SK-N-SH (cell line): ENCODE results near the gene OR6C1. TPM values are rescaled to one million over a fixed set of nuclear protein-coding genes. Genes with fewer than 3 reads are reported as not detected.

Experiments used
- CTCF ChIA-PET: fragments of 300-600, 350-600 bp; formaldehyde crosslinking; extraction: SDS; loops from one replicate; lab custom pipeline; 2021; lab: Yijun Ruan, JAX
- POLR2A ChIA-PET: fragments of 350-600 bp; sonication (Branson Sonifier 250); formaldehyde crosslinking; extraction: SDS; loops from one replicate; lab custom pipeline; 2020; ENCODE audit warnings: antibody characterized with exemption, inconsistent platforms; lab: Yijun Ruan, JAX
- DNase-seq: peaks from one replicate; pipeline ENCODE4 v3.0.0; 2012
- H2AFZ ChIP-seq: fragments of 200-600 bp; sonication (generic); 2 replicates; pipeline ENCODE4 v1.8.1; 2016; ENCODE audit warnings: antibody characterized with exemption, mild to moderate bottlenecking, low read depth
- H3F3A ChIP-seq: fragments of 200-600 bp; sonication (generic); replicated peaks from 2 replicates; pipeline ENCODE3; 2016; ENCODE audit warnings: antibody characterized with exemption, mild to moderate bottlenecking; ENCODE audit not compliant: insufficient read depth
- H3K27ac ChIP-seq, 2 experiments: fragments of 200-500 bp in 1 of 2; fragments of 200-600 bp in 1 of 2; sonication (Bioruptor generic) in 1 of 2; sonication (generic), shearing (Covaris generic) in 1 of 2; 2 replicates each; pipeline versions ENCODE4 v1.5.1 to v1.6.1; 2014 to 2016; ENCODE audit warnings: low read depth in 2 of 2, inconsistent platforms in 1 of 2, low read length in 1 of 2, mild to moderate bottlenecking in 1 of 2, mixed read lengths in 1 of 2
- H3K27me3 ChIP-seq: fragments of 200-600 bp; sonication (generic), shearing (Covaris generic); 2 replicates; pipeline ENCODE4 v1.6.1; 2016; ENCODE audit warnings: mixed run types; ENCODE audit not compliant: insufficient read depth
- H3K36me3 ChIP-seq, 2 experiments: fragments of 200-500 bp in 1 of 2; fragments of 200-600 bp in 1 of 2; sonication (Bioruptor generic) in 1 of 2; sonication (generic) in 1 of 2; replicated peaks in 1 of 2; 2 replicates each; pipeline versions ENCODE3 to v1.5.1; 2014 to 2016; ENCODE audit warnings: low read length in 1 of 2, mild to moderate bottlenecking in 1 of 2; ENCODE audit not compliant: insufficient read depth in 2 of 2, control insufficient read depth in 1 of 2
- H3K4me1 ChIP-seq, 2 experiments: fragments of 200-500 bp in 1 of 2; fragments of 200-600 bp in 1 of 2; sonication (Bioruptor generic) in 1 of 2; sonication (generic), shearing (Covaris generic) in 1 of 2; 2 replicates each; pipeline versions ENCODE4 v1.5.1 to v1.6.1; 2014 to 2016; ENCODE audit warnings: low read depth in 1 of 2, low read length in 1 of 2, mixed run types in 1 of 2; ENCODE audit not compliant: insufficient read depth in 2 of 2, control insufficient read depth in 1 of 2
- H3K4me2 ChIP-seq: fragments of 200-600 bp; sonication (generic), shearing (Covaris generic); 2 replicates; pipeline ENCODE4 v1.6.1; 2017; ENCODE audit warnings: mixed run types
- H3K4me3 ChIP-seq, 2 experiments: fragments of 200-500 bp in 1 of 2; fragments of 200-600 bp in 1 of 2; sonication (Bioruptor generic) in 1 of 2; sonication (generic), shearing (Covaris generic) in 1 of 2; 2 replicates each; pipeline versions ENCODE4 v1.5.1 to v1.8.1; 2014 to 2016; ENCODE audit warnings: low read depth in 2 of 2, inconsistent platforms in 1 of 2, low read length in 1 of 2, mild to moderate bottlenecking in 1 of 2, mixed read lengths in 1 of 2, moderate library complexity in 1 of 2
- H3K79me2 ChIP-seq: fragments of 200-600 bp; sonication (generic); 2 replicates; pipeline ENCODE4 v1.8.1; 2017; ENCODE audit warnings: mild to moderate bottlenecking; ENCODE audit not compliant: insufficient read depth
- H3K9ac ChIP-seq: fragments of 200-600 bp; sonication (generic); 2 replicates; pipeline ENCODE4 v1.6.1; 2017; ENCODE audit warnings: mixed run types
- H3K9me2 ChIP-seq: fragments of 200-600 bp; sonication (generic); 2 replicates; pipeline ENCODE4 v1.6.1; 2017; ENCODE audit warnings: mixed run types
- H3K9me3 ChIP-seq: fragments of 200-600 bp; sonication (generic); 2 replicates; pipeline ENCODE4 v1.6.1; 2017; ENCODE audit warnings: mixed run types, mild to moderate bottlenecking, moderate library complexity
- H4K20me1 ChIP-seq: fragments of 200-600 bp; sonication (generic); 2 replicates; pipeline ENCODE4 v1.6.1; 2017; ENCODE audit warnings: mild to moderate bottlenecking, mixed run types; ENCODE audit not compliant: insufficient read depth
- CHD2 ChIP-seq: fragments of 150-350 bp; IDR thresholded peaks from 2 replicates; pipeline ENCODE4 v1.6.1; 2018; ENCODE audit warnings: low read length; ENCODE audit not compliant: partially characterized antibody
- CTCF ChIP-seq: fragments of 200-600 bp; sonication (generic); IDR thresholded peaks from 2 replicates; pipeline ENCODE4 v1.6.1; 2017; ENCODE audit warnings: antibody characterized with exemption, mild to moderate bottlenecking, moderate library complexity
- EP300 ChIP-seq, 2 experiments: IDR thresholded peaks; 2 replicates each; pipeline versions ENCODE4 v1.4.0 to v1.6.1; 2012; ENCODE audit warnings: borderline replicate concordance in 1 of 2, low read depth in 1 of 2, low read length in 1 of 2
- FOXJ3 ChIP-seq: sonication (generic); formaldehyde crosslinking; IDR thresholded peaks from 2 replicates; pipeline ENCODE4 v1.5.1; 2020; ENCODE audit warnings: mild to moderate bottlenecking, missing genetic modification reagents
- FOXM1 ChIP-seq: IDR thresholded peaks from 2 replicates; pipeline ENCODE4 v1.4.0; 2012; ENCODE audit warnings: low read depth, mild to moderate bottlenecking
- GABPA ChIP-seq: IDR thresholded peaks from 2 replicates; pipeline ENCODE4 v1.4.0; 2012; ENCODE audit warnings: low read depth, mild to moderate bottlenecking
- GATA2 ChIP-seq: sonication (generic); formaldehyde crosslinking; IDR thresholded peaks from 2 replicates; pipeline ENCODE4 v1.5.0; 2020; ENCODE audit warnings: mild to moderate bottlenecking, missing genetic modification reagents
- IRF3 ChIP-seq: fragments of 150-350 bp; IDR thresholded peaks from 2 replicates; pipeline ENCODE4 v1.6.1; 2016; ENCODE audit warnings: mild to moderate bottlenecking, low read depth, low read length
- JUND ChIP-seq: IDR thresholded peaks from 2 replicates; pipeline ENCODE4 v1.4.0; 2012
- MXI1 ChIP-seq: IDR thresholded peaks from 2 replicates; pipeline ENCODE4 v1.6.1; 2012; ENCODE audit warnings: mild to moderate bottlenecking, low read depth, low read length, improper control_type of control experiment
- NRF1 ChIP-seq: IDR thresholded peaks from 2 replicates; pipeline ENCODE4 v1.6.1; 2012; ENCODE audit warnings: low read depth, mild to moderate bottlenecking, low read length
- POLR2AphosphoS5 ChIP-seq: IDR thresholded peaks from 2 replicates; pipeline ENCODE4 v1.6.1; 2012; ENCODE audit warnings: low read depth, low read length
- RFX5 ChIP-seq: IDR thresholded peaks from 2 replicates; pipeline ENCODE4 v1.6.1; 2012; ENCODE audit warnings: mild to moderate bottlenecking, improper control_type of control experiment, low read length
- TEAD4 ChIP-seq: IDR thresholded peaks from 2 replicates; pipeline ENCODE4 v1.4.0; 2012; ENCODE audit warnings: mild to moderate bottlenecking, borderline replicate concordance; ENCODE audit not compliant: insufficient read depth
- USF1 ChIP-seq: IDR thresholded peaks from 2 replicates; pipeline ENCODE4 v1.4.0; 2012; ENCODE audit warnings: low read depth, borderline replicate concordance
- YY1 ChIP-seq: IDR thresholded peaks from 2 replicates; pipeline ENCODE4 v1.4.0; 2012; ENCODE audit warnings: low read depth, mild to moderate bottlenecking
- WGBS: methylation state at CpG from one replicate; pipeline ENCODE4 v1.1.6; 2017; ENCODE audit warnings: low lambda C conversion rate; 5-methylcytosine and 5-hydroxymethylcytosine counted together
- polyA plus RNA-seq, 3 experiments: library from polyadenylated mRNA; depleted of rRNA; stranded (reverse); fragments of >200 nt; gene quantifications; 2 replicates each; pipeline ENCODE4 v1.2.3, GENCODE V29; 2012
- TF ChIP-seq, protein P1 (sequence below): IDR thresholded peaks from 2 replicates; pipeline ENCODE4; 2012
- TF ChIP-seq, protein P2 (sequence below): fragments of 150-350 bp; IDR thresholded peaks from 2 replicates; pipeline ENCODE4 v1.6.1; 2017; ENCODE audit warnings: antibody characterized with exemption, low read length, low read depth, borderline replicate concordance

Gene OR6C1
- polyA plus RNA-seq, 1 of the 3 experiments (the other 2 are of a cell fraction) = not detected

DNA sequence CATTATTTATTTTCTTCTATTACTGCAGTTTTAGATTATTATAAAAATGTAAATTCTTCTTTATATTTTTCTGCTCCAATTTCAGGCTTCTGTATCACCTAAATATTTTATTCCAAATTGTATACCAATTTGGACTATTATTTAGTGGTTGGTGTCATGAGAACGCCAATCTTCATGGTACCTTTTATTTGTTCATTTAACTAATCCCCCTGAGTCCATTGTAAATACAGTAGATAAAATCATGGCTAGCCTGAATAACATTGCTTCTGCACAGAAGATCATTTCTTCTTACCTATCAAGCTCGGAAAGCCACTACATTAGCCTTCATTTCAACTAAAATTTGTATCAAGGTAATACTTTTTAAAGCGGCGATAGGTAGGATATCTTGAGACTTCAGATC, 48.5 kb downstream of the OR6C1 start, which contains the start of gene OR6C75:
TSS of gene OR6C75 (plus strand) at position 301 of the 400 bp plus-strand sequence. CDS start 2,136 bp downstream, outside the sequence.
- H3K9me3 ChIP-seq = no peaks in the 10 kb centered on the region
- no peak within 1 kb of the TSS for H3K4me2 ChIP-seq
- ChIA-PET CTCF (no interaction called here), POLR2A (no interaction called here)
- H4K20me1 ChIP-seq = no peaks in the 10 kb centered on the region
- no peaks in the 10 kb centered on the region for H3K79me2 ChIP-seq
- no peaks in the 10 kb centered on the region for H3K36me3 ChIP-seq
- H3K27ac ChIP-seq = no peak within 1 kb of the TSS
- no peaks in the 10 kb centered on the region for H3K27me3 ChIP-seq
- no peak for DNase-seq
- H3K4me1 ChIP-seq = no peaks in the 10 kb centered on the region
- H3K4me3 ChIP-seq = no peak within 1 kb of the TSS
- H3F3A ChIP-seq = no peaks in the 10 kb centered on the region
- no peak within 1 kb of the TSS for H3K9ac ChIP-seq
- WGBS = 6% methylated on average over 4 of the region's 4 CpGs
- TF ChIP-seq JUND (no peak), FOXJ3 (no peak), CHD2 (no peak), YY1 (no peak), NRF1 (no peak), EP300 (IDR thresholded peaks at IDR 0.05; ENCODE audit: borderline replicate concordance in 1 of 2, low read depth in 1 of 2, low read length in 1 of 2) (no peak), GATA2 (no peak), GABPA (no peak), TEAD4 (no peak), USF1 (no peak), RFX5 (no peak), MXI1 (no peak), POLR2AphosphoS5 (no peak), FOXM1 (no peak), IRF3 (no peak), CTCF (no peak)
- TF ChIP-seq, protein P1, sequence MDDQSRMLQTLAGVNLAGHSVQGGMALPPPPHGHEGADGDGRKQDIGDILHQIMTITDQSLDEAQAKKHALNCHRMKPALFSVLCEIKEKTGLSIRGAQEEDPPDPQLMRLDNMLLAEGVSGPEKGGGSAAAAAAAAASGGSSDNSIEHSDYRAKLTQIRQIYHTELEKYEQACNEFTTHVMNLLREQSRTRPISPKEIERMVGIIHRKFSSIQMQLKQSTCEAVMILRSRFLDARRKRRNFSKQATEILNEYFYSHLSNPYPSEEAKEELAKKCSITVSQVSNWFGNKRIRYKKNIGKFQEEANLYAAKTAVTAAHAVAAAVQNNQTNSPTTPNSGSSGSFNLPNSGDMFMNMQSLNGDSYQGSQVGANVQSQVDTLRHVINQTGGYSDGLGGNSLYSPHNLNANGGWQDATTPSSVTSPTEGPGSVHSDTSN = no peak
- TF ChIP-seq, protein P2, sequence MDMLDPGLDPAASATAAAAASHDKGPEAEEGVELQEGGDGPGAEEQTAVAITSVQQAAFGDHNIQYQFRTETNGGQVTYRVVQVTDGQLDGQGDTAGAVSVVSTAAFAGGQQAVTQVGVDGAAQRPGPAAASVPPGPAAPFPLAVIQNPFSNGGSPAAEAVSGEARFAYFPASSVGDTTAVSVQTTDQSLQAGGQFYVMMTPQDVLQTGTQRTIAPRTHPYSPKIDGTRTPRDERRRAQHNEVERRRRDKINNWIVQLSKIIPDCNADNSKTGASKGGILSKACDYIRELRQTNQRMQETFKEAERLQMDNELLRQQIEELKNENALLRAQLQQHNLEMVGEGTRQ = no peak
- H3K9me2 ChIP-seq = no peaks in the 10 kb centered on the region
- H2AFZ ChIP-seq = no peak within 1 kb of the TSS
